Activated T-helper 1 cell treated with Interleukin-2 at 50 U/mL for 16 hours (primary cell): ENCODE data around the gene EDC4.

Experiments used
- DNase-seq: peaks from one replicate; pipeline ENCODE4 v3.0.0-alpha.2; 2020; ENCODE audit warnings: low read depth

Gene EDC4

DNA sequence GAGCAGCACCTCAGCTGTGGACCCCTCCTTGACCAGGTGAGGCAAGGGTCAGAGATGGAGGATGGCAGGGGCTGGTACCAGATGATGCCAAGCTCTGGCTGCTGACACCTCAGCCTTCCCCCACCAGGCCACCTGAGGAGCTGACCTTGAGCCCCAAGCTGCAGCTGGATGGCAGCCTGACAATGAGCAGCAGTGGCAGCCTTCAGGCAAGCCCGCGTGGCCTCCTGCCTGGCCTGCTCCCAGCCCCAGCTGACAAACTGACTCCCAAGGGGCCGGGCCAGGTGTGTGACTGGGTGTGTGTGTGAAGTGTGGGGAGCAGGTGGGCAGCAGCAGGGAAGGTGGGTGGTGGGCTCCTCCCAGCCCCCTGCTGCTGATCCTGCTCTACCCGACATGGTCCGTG lies 7.1 kb downstream of the EDC4 start:
- DNase-seq: no peak

GRCh38 chr16:67880584-67880983 lies 7.7 kb downstream of the EDC4 start:
- no peak for DNase-seq

DNA sequence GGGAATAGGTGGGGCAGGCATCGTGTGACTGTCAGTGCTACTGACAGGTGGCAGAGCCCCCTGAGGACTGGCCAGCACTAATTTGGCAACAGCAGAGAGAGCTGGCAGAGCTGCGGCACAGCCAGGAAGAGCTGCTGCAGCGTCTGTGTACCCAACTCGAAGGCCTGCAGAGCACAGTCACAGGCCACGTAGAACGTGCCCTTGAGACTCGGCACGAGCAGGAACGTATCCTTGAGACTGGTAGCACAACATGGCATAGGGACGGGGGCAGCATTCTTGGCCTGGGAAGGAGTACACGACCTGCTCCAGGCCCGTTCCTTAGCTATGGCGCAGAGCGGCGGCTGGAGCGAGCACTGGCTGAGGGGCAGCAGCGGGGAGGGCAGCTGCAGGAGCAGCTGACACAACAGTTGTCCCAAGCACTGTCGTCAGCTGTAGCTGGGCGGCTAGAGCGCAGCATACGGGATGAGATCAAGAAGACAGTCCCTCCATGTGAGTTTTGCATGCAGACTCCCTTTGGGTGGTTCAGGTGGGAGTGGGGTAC lies 8.8 kb downstream of the EDC4 start:
- no peak for DNase-seq

DNA sequence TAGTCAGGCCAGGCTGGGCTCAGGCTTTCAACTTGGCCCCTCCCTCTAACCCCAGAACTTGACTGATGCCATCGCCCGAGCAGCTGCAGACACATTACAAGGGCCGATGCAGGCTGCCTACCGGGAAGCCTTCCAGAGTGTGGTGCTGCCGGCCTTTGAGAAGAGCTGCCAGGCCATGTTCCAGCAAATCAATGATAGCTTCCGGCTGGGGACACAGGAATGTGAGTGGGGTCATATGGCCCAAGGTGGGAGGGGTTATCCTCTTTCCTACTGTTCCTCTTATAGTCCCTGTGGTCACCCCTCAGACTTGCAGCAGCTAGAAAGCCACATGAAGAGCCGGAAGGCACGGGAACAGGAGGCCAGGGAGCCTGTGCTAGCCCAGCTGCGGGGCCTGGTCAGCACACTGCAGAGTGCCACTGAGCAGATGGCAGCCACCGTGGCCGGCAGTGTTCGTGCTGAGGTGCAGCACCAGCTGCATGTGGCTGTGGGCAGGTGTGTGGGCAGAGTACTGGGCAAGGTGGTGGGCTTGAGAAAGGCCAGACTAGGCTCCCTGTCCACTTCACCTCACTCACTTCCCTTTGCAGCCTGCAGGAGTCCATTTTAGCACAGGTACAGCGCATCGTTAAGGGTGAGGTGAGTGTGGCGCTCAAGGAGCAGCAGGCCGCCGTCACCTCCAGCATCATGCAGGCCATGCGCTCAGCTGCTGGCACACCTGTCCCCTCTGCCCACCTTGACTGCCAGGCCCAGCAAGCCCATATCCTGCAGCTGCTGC lies 9.7 kb downstream of the EDC4 start:
- no peak for DNase-seq

DNA sequence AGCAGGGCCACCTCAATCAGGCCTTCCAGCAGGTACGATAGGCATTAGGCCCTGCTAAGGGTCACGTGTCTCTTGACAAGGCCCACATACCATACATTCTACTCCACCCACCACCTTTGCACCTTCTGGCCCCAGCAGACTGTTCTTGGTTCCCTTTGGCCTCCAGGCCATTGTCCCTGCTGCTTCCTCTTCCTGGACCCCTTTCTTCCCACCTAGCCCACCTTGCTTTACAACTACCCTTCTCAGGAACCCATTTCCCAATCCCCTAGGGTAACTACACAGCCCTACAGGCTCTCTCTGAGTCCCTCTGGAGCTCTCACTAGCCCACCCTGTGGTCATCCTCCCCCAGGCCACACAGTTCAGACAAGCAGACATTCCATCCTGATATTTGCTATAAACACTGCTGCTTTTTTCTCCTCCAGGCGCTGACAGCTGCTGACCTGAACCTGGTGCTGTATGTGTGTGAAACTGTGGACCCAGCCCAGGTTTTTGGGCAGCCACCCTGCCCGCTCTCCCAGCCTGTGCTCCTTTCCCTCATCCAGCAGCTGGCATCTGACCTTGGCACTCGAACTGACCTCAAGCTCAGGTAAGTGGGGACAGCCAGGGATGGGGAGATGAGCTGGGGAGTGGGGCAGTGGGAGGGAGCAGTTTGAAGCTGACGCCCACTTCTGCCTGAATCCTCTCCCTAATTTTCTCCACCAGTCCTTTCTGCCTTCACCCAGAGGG lies 10.5 kb downstream of the EDC4 start:
- DNase-seq: no peak

DNA sequence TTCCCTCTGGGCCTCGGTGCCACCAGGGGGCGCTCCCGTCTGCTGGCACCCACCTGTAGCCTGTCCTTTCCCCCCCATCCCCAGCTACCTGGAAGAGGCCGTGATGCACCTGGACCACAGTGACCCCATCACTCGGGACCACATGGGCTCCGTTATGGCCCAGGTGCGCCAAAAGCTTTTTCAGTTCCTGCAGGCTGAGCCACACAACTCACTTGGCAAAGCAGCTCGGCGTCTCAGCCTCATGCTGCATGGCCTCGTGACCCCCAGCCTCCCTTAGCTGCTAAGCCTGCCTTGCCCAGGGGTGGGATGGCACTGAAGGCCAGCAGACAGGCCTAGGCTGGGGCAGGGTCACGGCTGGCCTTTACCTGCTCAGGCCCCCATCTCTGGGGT lies 11.0 kb downstream of the EDC4 start:
- DNase-seq: peak; percentile 59

DNA sequence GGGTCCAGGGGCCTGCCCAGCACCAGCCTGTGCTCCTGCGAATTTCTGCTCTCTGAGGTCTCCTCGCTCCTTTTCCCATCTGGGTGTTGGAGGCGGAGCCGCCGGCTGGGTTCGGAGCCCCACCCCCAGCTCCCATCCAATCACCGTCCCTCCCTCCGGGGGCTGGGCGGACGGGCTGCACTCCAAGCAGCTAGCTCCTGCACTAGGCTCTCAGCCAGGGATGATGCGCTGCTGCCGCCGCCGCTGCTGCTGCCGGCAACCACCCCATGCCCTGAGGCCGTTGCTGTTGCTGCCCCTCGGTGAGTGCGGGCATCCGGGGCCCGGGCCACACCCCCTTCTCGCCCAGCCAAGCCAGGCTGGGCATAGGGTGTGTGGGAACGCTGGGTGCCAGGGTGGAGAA lies 11.8 kb downstream of the EDC4 start, which contains the start of gene NRN1L:
Gene NRN1L, plus strand, starts transcription at position 202 of the 400 bp plus-strand sequence. Its CDS starts 19 bp downstream, at position 221.
- no peak for DNase-seq

DNA sequence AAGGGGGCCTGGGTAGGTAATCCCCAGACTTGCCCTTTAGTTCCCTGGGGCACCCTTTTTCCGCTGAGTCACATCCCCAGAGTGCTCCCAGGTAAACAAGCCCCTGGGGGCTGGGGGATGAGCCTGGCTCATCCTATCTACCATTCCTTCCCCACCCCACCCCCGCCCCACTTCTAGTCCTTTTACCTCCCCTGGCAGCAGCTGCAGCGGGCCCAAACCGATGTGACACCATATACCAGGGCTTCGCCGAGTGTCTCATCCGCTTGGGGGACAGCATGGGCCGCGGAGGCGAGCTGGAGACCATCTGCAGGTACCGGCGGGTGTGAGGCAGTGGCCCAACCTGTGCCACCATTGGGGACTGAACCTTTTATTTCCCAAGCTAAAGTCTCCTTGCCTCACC lies 12.7 kb downstream of the EDC4 start:
- DNase-seq: no peak

DNA sequence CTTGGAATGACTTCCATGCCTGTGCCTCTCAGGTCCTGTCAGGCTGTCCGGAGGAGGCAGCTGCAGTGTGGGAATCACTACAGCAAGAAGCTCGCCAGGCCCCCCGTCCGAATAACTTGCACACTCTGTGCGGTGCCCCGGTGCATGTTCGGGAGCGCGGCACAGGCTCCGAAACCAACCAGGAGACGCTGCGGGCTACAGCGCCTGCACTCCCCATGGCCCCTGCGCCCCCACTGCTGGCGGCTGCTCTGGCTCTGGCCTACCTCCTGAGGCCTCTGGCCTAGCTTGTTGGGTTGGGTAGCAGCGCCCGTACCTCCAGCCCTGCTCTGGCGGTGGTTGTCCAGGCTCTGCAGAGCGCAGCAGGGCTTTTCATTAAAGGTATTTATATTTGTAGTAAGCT lies 13.1 kb downstream of the EDC4 start:
- DNase-seq: no peak

DNA sequence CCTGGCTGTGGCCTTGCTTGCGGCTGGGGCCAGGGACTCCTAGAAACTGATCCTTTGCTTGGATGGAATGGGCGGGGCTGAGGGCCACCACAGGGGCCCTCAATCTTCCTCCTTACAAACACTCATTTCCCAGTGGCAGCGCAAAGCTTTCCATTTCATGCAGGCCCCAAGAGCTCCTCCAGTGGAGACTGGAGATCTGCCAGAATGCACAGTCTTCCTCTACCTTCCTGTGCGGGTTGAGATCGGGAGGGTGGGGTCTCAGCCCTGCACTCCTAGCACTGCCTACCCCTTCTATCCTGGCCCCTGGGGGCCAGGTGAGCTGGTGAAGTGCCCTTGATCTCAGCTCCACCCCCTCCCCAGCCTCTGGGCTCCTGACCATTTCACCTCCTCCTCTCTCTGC lies 13.5 kb downstream of the EDC4 start:
- DNase-seq: no peak

DNA sequence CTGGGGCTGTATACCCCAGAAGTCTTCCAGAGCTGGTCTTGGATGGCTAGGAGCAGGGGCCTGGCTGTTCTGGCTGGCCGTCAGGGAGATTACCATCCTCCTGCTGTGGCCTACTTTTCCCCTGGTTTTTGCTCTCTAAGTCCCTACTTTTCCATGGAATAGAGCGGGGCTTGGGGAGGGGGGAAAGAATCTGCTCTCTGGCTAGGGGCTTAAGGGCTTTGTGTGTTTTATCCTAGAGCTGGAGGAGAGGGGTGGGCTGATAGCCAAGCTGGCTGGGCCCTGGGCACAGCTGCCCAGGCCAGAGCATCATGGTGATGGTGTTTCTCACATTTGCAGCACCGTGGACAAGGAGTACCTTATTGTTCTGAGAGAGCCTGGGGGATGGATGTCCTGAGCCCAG lies 15.5 kb downstream of the EDC4 start:
- no peak for DNase-seq

- DNase-seq: no peak
These were observed 19.5 kb downstream of the EDC4 start for GRCh38 chr16:67892375-67892774.

DNA sequence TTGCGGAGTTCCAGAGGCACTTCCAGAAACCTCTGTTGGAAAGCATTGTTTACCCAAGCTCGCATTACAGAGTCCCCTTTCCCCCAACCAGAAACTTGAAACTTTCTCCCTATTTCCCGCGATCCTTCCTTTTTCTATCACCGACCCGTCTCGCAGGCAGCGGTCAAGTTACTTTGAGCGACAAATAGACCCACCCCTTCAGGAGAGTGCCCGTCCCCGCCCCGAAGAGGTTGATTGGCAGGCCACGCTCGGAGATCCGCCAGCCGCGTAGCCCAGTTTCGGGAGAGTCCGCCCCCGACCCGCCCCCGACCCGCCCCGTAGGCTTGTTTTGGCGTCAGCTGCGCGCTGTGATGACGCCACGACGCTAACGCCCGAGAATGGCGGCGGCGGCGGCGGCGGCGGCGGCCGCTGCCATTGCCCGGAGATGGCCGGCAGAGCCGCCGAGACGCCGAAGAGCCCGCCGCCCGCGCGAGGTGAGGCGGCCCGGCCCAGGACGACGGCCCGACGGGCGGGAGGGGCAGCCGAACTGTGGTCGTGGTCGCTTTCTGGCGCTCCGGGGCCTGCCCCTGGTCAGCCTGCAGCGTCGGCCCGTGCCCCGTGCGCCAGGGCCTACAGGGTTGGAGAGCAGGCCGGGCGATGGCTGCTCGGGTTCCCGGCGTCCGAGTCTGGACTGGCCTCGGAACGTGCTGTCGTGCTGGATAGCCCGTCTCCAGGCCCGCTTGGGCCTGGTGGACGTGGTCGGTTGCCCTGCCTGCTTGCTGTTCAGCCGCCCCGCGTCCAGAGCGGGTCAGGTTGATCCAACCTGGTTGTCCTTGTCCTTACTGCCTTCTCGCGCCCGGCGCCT lies 20.3 kb downstream of the EDC4 start, which contains the start of gene PSKH1:
Gene PSKH1, plus strand, starts transcription at position 356 of the 844 bp plus-strand sequence. CDS start 15,496 bp downstream, outside the sequence.
- DNase-seq: peak; percentile 89

GRCh38 chr16:67893743-67894399 lies 21.0 kb downstream of the EDC4 start:
- DNase-seq: no peak

- DNase-seq: no peak
These were observed 24.4 kb downstream of the EDC4 start for GRCh38 chr16:67897231-67897630.

GRCh38 chr16:67901734-67902133 lies 28.9 kb downstream of the EDC4 start:
- DNase-seq: no peak

GRCh38 chr16:67902831-67903230 lies 30.0 kb downstream of the EDC4 start:
- DNase-seq: no peak

GRCh38 chr16:67907397-67908180 lies 34.7 kb downstream of the EDC4 start:
- no peak for DNase-seq

DNA sequence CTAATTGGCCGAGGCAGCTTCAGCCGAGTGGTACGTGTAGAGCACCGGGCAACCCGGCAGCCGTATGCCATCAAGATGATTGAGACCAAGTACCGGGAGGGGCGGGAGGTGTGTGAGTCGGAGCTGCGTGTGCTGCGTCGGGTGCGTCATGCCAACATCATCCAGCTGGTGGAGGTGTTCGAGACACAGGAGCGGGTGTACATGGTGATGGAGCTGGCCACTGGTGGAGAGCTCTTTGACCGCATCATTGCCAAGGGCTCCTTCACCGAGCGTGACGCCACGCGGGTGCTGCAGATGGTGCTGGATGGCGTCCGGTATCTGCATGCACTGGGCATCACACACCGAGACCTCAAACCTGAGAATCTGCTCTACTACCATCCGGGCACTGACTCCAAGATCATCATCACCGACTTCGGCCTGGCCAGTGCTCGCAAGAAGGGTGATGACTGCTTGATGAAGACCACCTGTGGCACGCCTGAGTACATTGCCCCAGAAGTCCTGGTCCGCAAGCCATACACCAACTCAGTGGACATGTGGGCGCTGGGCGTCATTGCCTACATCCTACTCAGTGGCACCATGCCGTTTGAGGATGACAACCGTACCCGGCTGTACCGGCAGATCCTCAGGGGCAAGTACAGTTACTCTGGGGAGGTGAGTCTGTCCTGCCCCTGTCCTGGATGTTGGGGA lies 36.3 kb downstream of the EDC4 start:
- DNase-seq: no peak

DNA sequence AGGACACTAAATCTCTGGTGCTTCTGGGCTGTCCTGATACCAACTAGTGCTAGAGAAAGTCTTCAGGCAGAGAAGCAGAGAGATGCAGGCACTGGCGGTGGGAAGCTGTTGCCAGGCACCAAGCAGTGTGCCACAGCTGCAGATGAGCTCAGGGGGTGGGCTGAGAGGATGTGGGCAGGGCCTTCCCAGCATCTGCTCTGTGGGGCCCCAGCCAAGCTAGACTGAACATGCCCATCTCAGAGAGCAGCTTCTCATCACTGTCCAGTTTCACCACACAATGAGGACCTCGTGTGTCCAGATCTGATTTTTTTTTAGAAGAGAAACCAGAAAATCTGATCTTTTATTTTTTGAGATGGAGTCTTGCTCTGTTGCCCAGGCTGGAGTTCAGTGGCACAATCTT lies 37.3 kb downstream of the EDC4 start:
- no peak for DNase-seq
